ENCODE results near the gene DCTN4. TPM values are rescaled to one million over a fixed set of nuclear protein-coding genes. Genes with fewer than 3 reads are reported as not detected.

Gene DCTN4
- total and polyA plus RNA-seq, 5 donors from 2014 or later = 7.7 to 85.8 (median 10.2) TPM

DNA sequence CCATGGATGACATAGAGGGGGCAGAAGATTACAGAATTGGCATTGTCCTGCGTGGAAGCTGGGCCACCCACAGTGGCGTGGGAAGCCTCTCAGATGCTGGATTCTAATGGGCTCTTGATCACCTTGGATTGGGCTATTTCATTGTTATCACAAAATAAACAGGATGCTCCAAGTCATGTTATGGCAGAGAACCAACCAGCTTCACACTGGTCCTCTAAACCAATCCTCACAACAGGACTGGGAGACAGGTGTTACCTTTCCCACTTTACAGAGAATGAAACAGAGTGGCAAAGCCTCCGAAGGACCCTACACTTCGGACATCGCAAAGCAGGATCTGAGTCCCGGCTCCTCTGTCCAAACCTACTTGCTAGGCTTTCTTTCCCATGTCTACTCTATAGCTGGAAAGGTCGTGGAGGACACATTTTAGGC is 19.3 kb upstream of the DCTN4 start:
- no peak for DNase-seq
- Histone ChIP-seq H3K27me3 (ENCODE audit: control insufficient read depth, insufficient read depth, low read length) (peaks cover 6% of the 10 kb centered on the region), H3K36me3 (ENCODE audit: control insufficient read depth, insufficient read depth, low read length) (no peaks in the 10 kb centered on the region), H3K4me1 (ENCODE audit: control insufficient read depth, insufficient read depth, low read length, poor library complexity, severe bottlenecking) (peaks cover 22% of the 10 kb centered on the region), H3K4me3 (ENCODE audit: low read depth, low read length) (peak overlapping the region; percentile 80), H3K9me3 (ENCODE audit: control insufficient read depth in 2 of 2, low read length in 2 of 2) (no peaks in the 10 kb centered on the region), H3K27ac (ENCODE audit: insufficient read depth, low read length, poor library complexity, severe bottlenecking) (peak overlapping the region; percentile 52)
- H3K27me3 Mint-ChIP-seq = peaks cover 17% of the 10 kb centered on the region
- peak overlapping the region; percentile 75 to 97 (median 94) for H3K4me3 Mint-ChIP-seq
- H3K27ac Mint-ChIP-seq = peak overlapping the region in 2 of 3 donors; percentile 82 to 84
- H3K4me1 Mint-ChIP-seq = peaks cover 12 to 51% (median 21%) of the 10 kb centered on the region in 4 donors
- no peaks in the 10 kb centered on the region for H3K36me3 Mint-ChIP-seq
- H3K9me3 Mint-ChIP-seq = no peaks in the 10 kb centered on the region
- ATAC-seq (ENCODE audit: low read depth in 2 of 2) = no peak

DNA sequence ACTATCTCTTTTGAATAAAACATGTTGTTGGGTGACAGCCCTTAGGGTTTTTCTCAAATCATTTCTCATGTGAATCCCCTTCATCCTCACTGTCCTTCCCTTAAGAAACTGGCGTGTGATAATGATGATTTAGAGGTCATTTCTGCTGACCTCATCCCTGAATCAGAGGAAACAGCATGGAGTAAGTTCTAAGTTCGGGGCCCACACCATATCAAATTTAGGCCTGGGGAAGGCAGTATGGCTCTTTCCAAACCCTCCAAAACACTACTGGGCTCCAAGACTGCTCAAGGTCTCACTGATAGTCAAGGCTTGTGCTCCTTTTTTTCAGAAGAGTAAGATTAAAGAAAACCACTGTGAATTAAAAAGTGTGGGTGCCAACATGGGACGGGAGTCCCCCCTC is 18.9 kb upstream of the DCTN4 start:
- peaks cover 7 to 46% (median 18%) of the 10 kb centered on the region in 4 donors for H3K4me1 Mint-ChIP-seq
- H3K36me3 Mint-ChIP-seq = no peaks in the 10 kb centered on the region

DNA sequence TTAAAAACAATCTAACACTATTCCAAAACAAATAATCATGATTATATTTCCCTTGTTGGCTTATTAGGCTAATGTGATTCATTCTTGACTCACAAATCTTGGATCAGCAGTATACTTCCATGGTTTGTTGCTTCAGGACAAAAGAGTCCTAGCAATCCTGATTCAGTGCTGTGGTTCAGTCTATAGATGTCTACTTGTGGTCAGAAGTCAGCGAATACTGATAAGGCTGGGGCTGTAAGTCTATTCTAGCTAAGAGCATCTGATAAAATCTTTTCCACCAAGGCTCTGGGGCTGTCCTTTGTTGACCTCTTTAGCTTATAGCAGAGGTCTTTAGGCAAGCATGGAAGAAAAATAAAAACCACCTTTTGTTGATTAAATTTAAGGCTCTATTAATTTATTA is 15.3 kb upstream of the DCTN4 start:
- H3K4me1 ChIP-seq (ENCODE audit: control insufficient read depth, insufficient read depth, low read length, poor library complexity, severe bottlenecking) = peaks cover 8% of the 10 kb centered on the region
- H3K27me3 ChIP-seq (ENCODE audit: control insufficient read depth, insufficient read depth, low read length) = peaks cover 6% of the 10 kb centered on the region
- H3K36me3 ChIP-seq (ENCODE audit: control insufficient read depth, insufficient read depth, low read length) = no peaks in the 10 kb centered on the region
- Mint-ChIP-seq H3K4me3 (no peak overlapping the region), H3K4me1 (peaks cover 0 to 12% (median 6%) of the 10 kb centered on the region in 4 donors), H3K27me3 (peaks cover 27% of the 10 kb centered on the region), H3K9me3 (peaks cover 0 to 4% (median 0%) of the 10 kb centered on the region in 7 donors), H3K27ac (no peak overlapping the region), H3K36me3 (no peaks in the 10 kb centered on the region)
- no peak overlapping the region for H3K27ac ChIP-seq (ENCODE audit: insufficient read depth, low read length, poor library complexity, severe bottlenecking)
- no peak for ATAC-seq (ENCODE audit: low read depth in 2 of 2)
- H3K9me3 ChIP-seq (ENCODE audit: control insufficient read depth in 2 of 2, low read length in 2 of 2) = no peaks in the 10 kb centered on the region
- no peak for DNase-seq
- H3K4me3 ChIP-seq (ENCODE audit: low read depth, low read length) = no peak overlapping the region

More for the DNA sequence above, 18.9 kb upstream of the DCTN4 start:
- Histone ChIP-seq H3K4me3 (ENCODE audit: low read depth, low read length) (no peak overlapping the region), H3K36me3 (ENCODE audit: control insufficient read depth, insufficient read depth, low read length) (no peaks in the 10 kb centered on the region), H3K27me3 (ENCODE audit: control insufficient read depth, insufficient read depth, low read length) (peaks cover 6% of the 10 kb centered on the region), H3K9me3 (ENCODE audit: control insufficient read depth in 2 of 2, low read length in 2 of 2) (no peaks in the 10 kb centered on the region), H3K27ac (ENCODE audit: insufficient read depth, low read length, poor library complexity, severe bottlenecking) (no peak overlapping the region), H3K4me1 (ENCODE audit: control insufficient read depth, insufficient read depth, low read length, poor library complexity, severe bottlenecking) (peaks cover 18% of the 10 kb centered on the region)
- peak overlapping the region in 2 of 3 donors; percentile 82 to 84 for H3K27ac Mint-ChIP-seq
- H3K4me3 Mint-ChIP-seq = peak overlapping the region; percentile 75 to 97 (median 94)
- ATAC-seq (ENCODE audit: low read depth in 2 of 2) (no peak), DNase-seq (no peak)
- no peaks in the 10 kb centered on the region for H3K9me3 Mint-ChIP-seq
- H3K27me3 Mint-ChIP-seq = peaks cover 17% of the 10 kb centered on the region

DNA sequence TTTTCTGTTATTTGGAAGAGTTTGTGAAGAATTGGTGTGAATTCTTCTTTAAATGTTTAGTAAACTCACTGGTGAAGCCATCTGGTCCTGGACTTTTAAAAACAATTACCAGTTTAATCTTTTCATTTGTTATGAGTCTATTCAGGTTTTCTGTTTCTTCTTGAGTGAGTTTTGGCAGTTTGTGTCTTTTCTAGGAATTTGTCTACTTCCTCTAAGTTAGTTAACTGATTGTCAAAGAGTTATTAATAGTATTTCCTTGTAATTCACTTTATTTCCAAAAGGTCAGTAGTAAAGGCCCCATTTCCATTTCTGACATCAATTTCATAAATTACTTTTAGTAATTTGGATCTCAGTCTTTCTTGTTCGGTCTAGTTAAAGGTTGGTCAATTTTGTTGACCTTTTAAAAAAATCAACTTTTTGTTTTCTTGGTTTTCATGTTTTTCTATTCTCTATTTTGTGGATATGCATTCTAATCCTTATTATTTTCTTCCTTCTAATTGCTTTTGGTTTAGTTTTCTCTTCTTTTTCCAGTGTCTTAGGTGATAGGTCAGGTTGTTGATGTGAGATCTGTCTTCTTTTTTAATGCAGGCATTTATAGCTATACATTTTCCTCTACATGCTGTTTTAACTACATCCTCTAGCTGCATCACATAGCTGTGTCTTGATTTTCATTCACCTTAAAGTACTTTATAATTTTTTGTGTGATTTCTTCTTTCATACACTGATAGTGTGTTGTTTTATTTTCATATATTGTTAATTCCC is 12.4 kb upstream of the DCTN4 start:
- Mint-ChIP-seq H3K36me3 (no peaks in the 10 kb centered on the region), H3K9me3 (peaks cover 0 to 5% (median 2%) of the 10 kb centered on the region in 7 donors), H3K4me1 (peaks cover 0 to 5% (median 0%) of the 10 kb centered on the region in 4 donors), H3K27ac (no peak overlapping the region), H3K27me3 (peaks cover 22% of the 10 kb centered on the region), H3K4me3 (no peak overlapping the region)
- Histone ChIP-seq H3K27ac (ENCODE audit: insufficient read depth, low read length, poor library complexity, severe bottlenecking) (no peak overlapping the region), H3K27me3 (ENCODE audit: control insufficient read depth, insufficient read depth, low read length) (peaks cover 6% of the 10 kb centered on the region), H3K4me3 (ENCODE audit: low read depth, low read length) (no peak overlapping the region), H3K36me3 (ENCODE audit: control insufficient read depth, insufficient read depth, low read length) (no peaks in the 10 kb centered on the region), H3K9me3 (ENCODE audit: control insufficient read depth in 2 of 2, low read length in 2 of 2) (no peaks in the 10 kb centered on the region), H3K4me1 (ENCODE audit: control insufficient read depth, insufficient read depth, low read length, poor library complexity, severe bottlenecking) (no peaks in the 10 kb centered on the region)
- ATAC-seq (ENCODE audit: low read depth in 2 of 2) (no peak), DNase-seq (peak in 1 of 3 donors; percentile 61)

DNA sequence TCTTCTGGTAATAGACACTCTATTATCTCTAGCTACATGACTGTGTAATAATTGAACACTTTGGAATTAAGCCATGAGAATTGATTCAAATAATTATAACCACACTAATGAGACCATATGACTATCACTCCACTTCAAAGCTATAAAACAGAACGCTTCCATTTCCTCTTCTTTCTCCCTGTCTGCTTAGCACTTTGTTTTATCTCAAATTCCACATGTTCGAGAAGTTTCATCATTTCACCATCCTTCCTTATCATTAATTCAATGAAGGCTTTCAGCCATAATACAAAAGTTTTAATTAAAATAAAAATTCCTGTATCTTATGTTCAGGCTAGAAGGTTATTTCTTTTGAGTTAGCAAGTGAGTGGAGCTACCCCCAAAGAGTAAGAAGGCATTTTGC is 7.4 kb upstream of the DCTN4 start:
- H3K9me3 ChIP-seq (ENCODE audit: control insufficient read depth in 2 of 2, low read length in 2 of 2) = no peaks in the 10 kb centered on the region
- H3K27ac Mint-ChIP-seq = no peak overlapping the region
- no peak overlapping the region for H3K27ac ChIP-seq (ENCODE audit: insufficient read depth, low read length, poor library complexity, severe bottlenecking)
- no peaks in the 10 kb centered on the region for H3K36me3 Mint-ChIP-seq
- DNase-seq (no peak), ATAC-seq (ENCODE audit: low read depth in 2 of 2) (no peak)
- no peaks in the 10 kb centered on the region for H3K4me1 Mint-ChIP-seq
- no peak overlapping the region for H3K4me3 Mint-ChIP-seq
- H3K4me3 ChIP-seq (ENCODE audit: low read depth, low read length) = no peak overlapping the region
- no peaks in the 10 kb centered on the region for H3K27me3 ChIP-seq (ENCODE audit: control insufficient read depth, insufficient read depth, low read length)
- H3K4me1 ChIP-seq (ENCODE audit: control insufficient read depth, insufficient read depth, low read length, poor library complexity, severe bottlenecking) = no peaks in the 10 kb centered on the region
- no peaks in the 10 kb centered on the region for H3K36me3 ChIP-seq (ENCODE audit: control insufficient read depth, insufficient read depth, low read length)
- peaks cover 16% of the 10 kb centered on the region for H3K27me3 Mint-ChIP-seq
- H3K9me3 Mint-ChIP-seq = peaks cover 0 to 2% (median 0%) of the 10 kb centered on the region in 7 donors

DNA sequence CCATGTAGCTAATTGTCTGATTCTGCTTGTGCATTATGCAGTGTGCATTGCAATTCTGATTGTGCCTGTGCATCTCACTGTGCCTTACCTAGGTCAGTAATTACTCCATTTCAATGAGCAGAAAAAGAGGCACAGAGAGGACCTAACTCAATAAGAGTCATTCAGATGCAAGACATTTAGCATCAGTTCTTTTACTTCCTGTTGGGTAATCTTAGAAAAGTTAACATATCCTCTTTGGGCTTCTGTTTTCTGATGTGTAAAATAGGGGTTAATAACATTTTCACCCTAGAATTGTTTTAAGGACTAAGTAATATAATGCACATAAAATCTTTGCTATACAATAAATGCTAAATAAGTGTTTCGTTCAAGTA is 7.0 kb upstream of the DCTN4 start:
- H3K27ac ChIP-seq (ENCODE audit: insufficient read depth, low read length, poor library complexity, severe bottlenecking) = no peak overlapping the region
- no peak overlapping the region for H3K4me3 ChIP-seq (ENCODE audit: low read depth, low read length)
- DNase-seq (no peak), ATAC-seq (ENCODE audit: low read depth in 2 of 2) (no peak)
- no peaks in the 10 kb centered on the region for H3K4me1 Mint-ChIP-seq
- no peaks in the 10 kb centered on the region for H3K36me3 ChIP-seq (ENCODE audit: control insufficient read depth, insufficient read depth, low read length)
- peaks cover 0 to 2% (median 0%) of the 10 kb centered on the region in 7 donors for H3K9me3 Mint-ChIP-seq
- no peaks in the 10 kb centered on the region for H3K4me1 ChIP-seq (ENCODE audit: control insufficient read depth, insufficient read depth, low read length, poor library complexity, severe bottlenecking)
- peaks cover 16% of the 10 kb centered on the region for H3K27me3 Mint-ChIP-seq
- H3K27me3 ChIP-seq (ENCODE audit: control insufficient read depth, insufficient read depth, low read length) = peaks cover 2% of the 10 kb centered on the region
- H3K27ac Mint-ChIP-seq = no peak overlapping the region
- H3K36me3 Mint-ChIP-seq = no peaks in the 10 kb centered on the region
- no peaks in the 10 kb centered on the region for H3K9me3 ChIP-seq (ENCODE audit: control insufficient read depth in 2 of 2, low read length in 2 of 2)
- H3K4me3 Mint-ChIP-seq = no peak overlapping the region

DNA sequence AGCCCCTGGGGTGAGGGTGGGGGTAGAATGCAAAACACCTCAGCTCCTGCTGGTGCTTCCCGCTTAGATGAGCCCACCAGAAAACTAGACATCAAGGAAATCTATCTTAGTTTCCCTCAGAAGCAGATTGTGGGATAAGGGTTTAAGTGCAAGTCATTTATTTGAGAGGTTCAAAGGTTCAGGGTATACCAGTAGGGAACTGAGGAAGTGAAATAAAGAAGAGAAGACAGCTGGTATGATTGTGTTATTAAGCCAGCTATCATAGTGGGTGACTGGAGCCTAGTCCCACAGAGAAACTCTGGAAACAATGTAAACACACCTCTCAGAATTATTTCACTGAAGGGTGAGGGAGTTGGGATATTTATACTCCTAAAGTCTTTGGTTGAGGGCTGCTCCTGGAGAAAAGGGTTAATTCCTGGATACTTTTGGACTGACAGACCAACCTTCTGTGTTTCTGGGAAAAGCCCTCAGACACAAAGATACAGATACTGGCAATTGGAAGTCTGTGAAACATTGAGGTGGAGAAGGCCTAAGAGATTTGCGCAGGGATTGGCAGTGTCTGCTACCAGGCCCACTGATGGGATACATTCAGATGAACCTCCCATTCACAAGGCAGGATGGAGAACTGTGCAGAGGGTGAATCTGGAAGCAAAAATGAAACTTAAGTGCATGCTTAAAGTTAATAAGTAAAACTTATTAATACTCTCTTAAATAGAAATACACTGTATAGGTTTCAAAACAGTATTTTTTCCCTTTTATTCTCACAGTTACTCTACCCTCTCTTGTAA is 6.4 kb upstream of the DCTN4 start:
- no peak for DNase-seq
- no peak overlapping the region for H3K4me3 Mint-ChIP-seq
- Histone ChIP-seq H3K4me3 (ENCODE audit: low read depth, low read length) (no peak overlapping the region), H3K27ac (ENCODE audit: insufficient read depth, low read length, poor library complexity, severe bottlenecking) (no peak overlapping the region), H3K36me3 (ENCODE audit: control insufficient read depth, insufficient read depth, low read length) (no peaks in the 10 kb centered on the region), H3K4me1 (ENCODE audit: control insufficient read depth, insufficient read depth, low read length, poor library complexity, severe bottlenecking) (no peaks in the 10 kb centered on the region), H3K9me3 (ENCODE audit: control insufficient read depth in 2 of 2, low read length in 2 of 2) (no peaks in the 10 kb centered on the region), H3K27me3 (ENCODE audit: control insufficient read depth, insufficient read depth, low read length) (peaks cover 2% of the 10 kb centered on the region)
- no peaks in the 10 kb centered on the region for H3K4me1 Mint-ChIP-seq
- ATAC-seq (ENCODE audit: low read depth in 2 of 2) = no peak
- H3K27ac Mint-ChIP-seq = no peak overlapping the region
- H3K27me3 Mint-ChIP-seq = peaks cover 16% of the 10 kb centered on the region
- no peaks in the 10 kb centered on the region for H3K36me3 Mint-ChIP-seq
- peaks cover 0 to 2% (median 0%) of the 10 kb centered on the region in 7 donors for H3K9me3 Mint-ChIP-seq

All from CD4-positive, CD25-positive, alpha-beta regulatory T cell (primary cell).